Transverse colon (tissue), 4 donors: ENCODE results near the gene ZNF708. TPM values are rescaled to one million over a fixed set of nuclear protein-coding genes. Genes with fewer than 3 reads are reported as not detected.

Source experiments
- total RNA-seq, 4 donors: library from RNA; depleted of rRNA; stranded (reverse); fragments of >200 nt; gene quantifications; one replicate each; pipeline ENCODE4 v1.1.0, GENCODE V29; 2016

The ZNF708 gene
- total RNA-seq, 4 donors from 2014 or later, result 12.7 to 21.4 (median 19.2) TPM

Other genes starting within 250 kb of the ZNF708 start
- gene ZNF714, start 247.2 kb downstream of the ZNF708 start, total RNA-seq, result 10 to 100 TPM in 2 of 4 donors, 1 to 10 TPM in 2; 4.1 to 19.5 (median 11.6) TPM
- 10 to 100 TPM in 3 of 4 donors, 1 to 10 TPM in 1; 7.4 to 18.0 (median 17.4) TPM for gene ZNF431, start 187.4 kb downstream of the ZNF708 start, total RNA-seq
- gene ZNF738, start 29.6 kb upstream of the ZNF708 start, total RNA-seq, result 1 to 10 TPM; 2.0 to 8.6 (median 5.9) TPM
- gene ZNF493, start 67.7 kb upstream of the ZNF708 start, total RNA-seq, result 10 to 100 TPM in 3 of 4 donors, 1 to 10 TPM in 1; 6.4 to 63.9 (median 47.1) TPM
- gene ZNF429, start 176.2 kb upstream of the ZNF708 start, total RNA-seq, result 10 to 100 TPM; 13.5 to 47.0 (median 18.2) TPM